Measurements from ENCODE around the gene SLC9A9. TPM values are rescaled to one million over a fixed set of nuclear protein-coding genes. Genes with fewer than 3 reads are reported as not detected.
A peak's percentile ranks its signal among the peaks of the same experiment; 100 is the strongest.

The SLC9A9 gene
- total and polyA plus RNA-seq, 9 of the 15 experiments (the other 6 are each of a cell fraction or from before 2014, with no cell fraction given), result 0.03 to 0.13 TPM; not detected in 7

GRCh38 chr3:143686638-143687197 lies 161.6 kb downstream of the SLC9A9 start:
- ChIA-PET CTCF (ENCODE audit: low intra/inter-chr PET ratio) (no interaction called here), POLR2A (no interaction called here)
- FAIRE-seq (no peak), ATAC-seq (no peak), DNase-seq (ENCODE audit: extremely low read depth in 1 of 4, low spot score in 3 of 4) (no peak)
- no peaks in the 10 kb centered on the region for H3K79me2 ChIP-seq (ENCODE audit: control insufficient read depth, insufficient read depth, low read length)
- in situ Hi-C loops (cut with MboI) (no loop called here), intact Hi-C loops (cut with micrococcal nuclease) (no loop called here)
- H3K27me3 ChIP-seq (ENCODE audit: control insufficient read depth in 2 of 2, insufficient read depth in 2 of 2, low read length in 2 of 2), result no peaks in the 10 kb centered on the region; a peak in 1 of 5 replicates
- no peak overlapping the region for H3K4me2 ChIP-seq (ENCODE audit: insufficient read depth, low read length)
- no peak overlapping the region for H3K27ac ChIP-seq (ENCODE audit: extremely low read depth, low read depth, low read length)
- no peaks in the 10 kb centered on the region for H3K9me3 ChIP-seq (replicated peaks; ENCODE audit: control insufficient read depth, insufficient read depth, low read depth, low read length)
- no peaks in the 10 kb centered on the region for H3K4me1 ChIP-seq (replicated peaks in 1 of 2; ENCODE audit: control insufficient read depth in 2 of 2, insufficient read depth in 2 of 2, low read length in 2 of 2)
- no TSS peak for BruUV-seq (replicated peaks)
- no peak overlapping the region for H3K9ac ChIP-seq (ENCODE audit: insufficient read depth in 1 of 2, low read depth in 2 of 2, low read length in 2 of 2)
- WGBS (ENCODE audit: insufficient coverage, low coverage, missing lambda C conversion rate), result 2% methylated on average over 5 of the region's 5 CpGs
- no peaks in the 10 kb centered on the region for H3K9me1 ChIP-seq (ENCODE audit: control insufficient read depth, insufficient read depth, low read length)
- H2AFZ ChIP-seq (ENCODE audit: low read depth, low read length), result no peak overlapping the region
- H3K4me3 ChIP-seq, result no peak overlapping the region
- no peaks in the 10 kb centered on the region for H4K20me1 ChIP-seq (replicated peaks; ENCODE audit: control insufficient read depth, insufficient read depth, low read length)
- no peaks in the 10 kb centered on the region for H3K36me3 ChIP-seq (ENCODE audit: control insufficient read depth, insufficient read depth, low read length)
- TF ChIP-seq EHMT2 (IDR thresholded peaks at IDR 0.05), result peak; percentile 84
- peak; percentile 83 for TF ChIP-seq REST (IDR thresholded peaks at IDR 0.05; ENCODE audit: borderline replicate concordance)
- TF ChIP-seq REST (CRISPR knock-in tag; IDR thresholded peaks at IDR 0.05; ENCODE audit: low read depth), result no peak
- TF ChIP-seq MIER1 (IDR thresholded peaks at IDR 0.05; ENCODE audit: low read depth), result peak; percentile 73
- TF ChIP-seq TGIF2 (CRISPR knock-in tag; IDR thresholded peaks at IDR 0.05), result no peak
